ENCODE measurements around the gene TNNI3K. TPM values are rescaled to one million over a fixed set of nuclear protein-coding genes. Genes with fewer than 3 reads are reported as not detected.

Gene TNNI3K
- total and polyA plus RNA-seq, 9 of the 15 experiments (the other 6 are each of a cell fraction or from before 2014, with no cell fraction given) = 0.21 to 0.53 (median 0.32) TPM; not detected in 5

DNA sequence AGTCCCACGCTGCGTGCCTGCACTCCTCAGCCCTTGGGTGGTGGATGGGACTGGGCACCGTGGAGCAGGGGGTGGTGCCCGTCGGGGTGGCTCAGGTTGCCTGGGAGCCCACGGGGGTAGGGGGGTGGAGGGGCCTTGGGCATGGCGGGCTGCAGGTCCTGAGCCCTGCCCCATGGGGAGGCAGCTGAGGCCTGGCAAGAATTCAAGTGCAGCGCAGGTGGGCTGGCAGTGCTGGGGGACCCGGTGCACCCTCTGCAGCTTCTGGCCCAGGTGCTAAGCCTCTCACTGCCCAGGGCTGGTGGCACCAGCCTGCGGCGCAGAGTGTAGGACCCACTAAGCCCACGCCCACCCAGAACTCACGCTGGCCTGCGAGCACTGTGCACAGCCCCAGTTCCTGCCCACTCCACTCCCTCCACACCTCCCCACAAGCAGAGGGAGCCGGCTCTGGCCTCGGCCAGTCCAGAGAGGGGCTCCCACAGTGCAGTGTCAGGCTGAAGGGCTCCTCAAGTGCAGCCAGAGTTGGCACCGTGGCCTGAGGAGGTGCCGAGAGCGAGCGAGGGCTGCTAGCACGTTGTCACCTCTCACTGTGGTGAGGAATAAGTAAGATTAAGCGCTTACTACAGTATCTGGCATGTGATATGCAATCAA, 12.8 kb downstream of the TNNI3K start:
- no TSS peak for BruUV-seq (replicated peaks)
- Histone ChIP-seq H3K36me3 (ENCODE audit: control insufficient read depth, insufficient read depth, low read length) (no peaks in the 10 kb centered on the region), H3K4me3 (no peak overlapping the region), H3K9me3 (replicated peaks; ENCODE audit: control insufficient read depth, insufficient read depth, low read depth, low read length) (no peaks in the 10 kb centered on the region), H3K79me2 (ENCODE audit: control insufficient read depth, insufficient read depth, low read length) (no peaks in the 10 kb centered on the region), H4K20me1 (replicated peaks; ENCODE audit: control insufficient read depth, insufficient read depth, low read length) (no peaks in the 10 kb centered on the region), H3K4me1 (replicated peaks in 1 of 2; ENCODE audit: control insufficient read depth in 2 of 2, insufficient read depth in 2 of 2, low read length in 2 of 2) (no peaks in the 10 kb centered on the region), H3K9ac (ENCODE audit: insufficient read depth in 1 of 2, low read depth in 2 of 2, low read length in 2 of 2) (no peak overlapping the region), H3K4me2 (ENCODE audit: insufficient read depth, low read length) (no peak overlapping the region), H2AFZ (ENCODE audit: low read depth, low read length) (no peak overlapping the region), H3K9me1 (ENCODE audit: control insufficient read depth, insufficient read depth, low read length) (no peaks in the 10 kb centered on the region), H3K27me3 (ENCODE audit: control insufficient read depth in 2 of 2, insufficient read depth in 2 of 2, low read length in 2 of 2) (no peaks in the 10 kb centered on the region), H3K27ac (ENCODE audit: extremely low read depth, low read depth, low read length) (no peak overlapping the region)
- no peak for DNase-seq (ENCODE audit: extremely low read depth in 1 of 4, low spot score in 3 of 4)
- ChIA-PET CTCF (ENCODE audit: low intra/inter-chr PET ratio) (no interaction called here), POLR2A (no interaction called here)
- no peak for FAIRE-seq
- in situ Hi-C loops (cut with MboI) = no loop called here
- intact Hi-C loops (cut with micrococcal nuclease) = no loop called here
- no peak for ATAC-seq
- 1% methylated on average over 9 of the region's 22 CpGs for WGBS (ENCODE audit: insufficient coverage, low coverage, missing lambda C conversion rate)
- TF ChIP-seq SOX6 (IDR thresholded peaks at IDR 0.05) = no peak
- no peak for TF ChIP-seq KLF16 (IDR thresholded peaks at IDR 0.05)
- TF ChIP-seq ZNF146 (CRISPR knock-in tag; IDR thresholded peaks at IDR 0.05; ENCODE audit: unreplicated experiment) = no peak
- TF ChIP-seq, protein P1, sequence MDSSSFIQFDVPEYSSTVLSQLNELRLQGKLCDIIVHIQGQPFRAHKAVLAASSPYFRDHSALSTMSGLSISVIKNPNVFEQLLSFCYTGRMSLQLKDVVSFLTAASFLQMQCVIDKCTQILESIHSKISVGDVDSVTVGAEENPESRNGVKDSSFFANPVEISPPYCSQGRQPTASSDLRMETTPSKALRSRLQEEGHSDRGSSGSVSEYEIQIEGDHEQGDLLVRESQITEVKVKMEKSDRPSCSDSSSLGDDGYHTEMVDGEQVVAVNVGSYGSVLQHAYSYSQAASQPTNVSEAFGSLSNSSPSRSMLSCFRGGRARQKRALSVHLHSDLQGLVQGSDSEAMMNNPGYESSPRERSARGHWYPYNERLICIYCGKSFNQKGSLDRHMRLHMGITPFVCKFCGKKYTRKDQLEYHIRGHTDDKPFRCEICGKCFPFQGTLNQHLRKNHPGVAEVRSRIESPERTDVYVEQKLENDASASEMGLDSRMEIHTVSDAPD (CRISPR knock-in tag; IDR thresholded peaks at IDR 0.05) = no peak
- TF ChIP-seq, protein P2, sequence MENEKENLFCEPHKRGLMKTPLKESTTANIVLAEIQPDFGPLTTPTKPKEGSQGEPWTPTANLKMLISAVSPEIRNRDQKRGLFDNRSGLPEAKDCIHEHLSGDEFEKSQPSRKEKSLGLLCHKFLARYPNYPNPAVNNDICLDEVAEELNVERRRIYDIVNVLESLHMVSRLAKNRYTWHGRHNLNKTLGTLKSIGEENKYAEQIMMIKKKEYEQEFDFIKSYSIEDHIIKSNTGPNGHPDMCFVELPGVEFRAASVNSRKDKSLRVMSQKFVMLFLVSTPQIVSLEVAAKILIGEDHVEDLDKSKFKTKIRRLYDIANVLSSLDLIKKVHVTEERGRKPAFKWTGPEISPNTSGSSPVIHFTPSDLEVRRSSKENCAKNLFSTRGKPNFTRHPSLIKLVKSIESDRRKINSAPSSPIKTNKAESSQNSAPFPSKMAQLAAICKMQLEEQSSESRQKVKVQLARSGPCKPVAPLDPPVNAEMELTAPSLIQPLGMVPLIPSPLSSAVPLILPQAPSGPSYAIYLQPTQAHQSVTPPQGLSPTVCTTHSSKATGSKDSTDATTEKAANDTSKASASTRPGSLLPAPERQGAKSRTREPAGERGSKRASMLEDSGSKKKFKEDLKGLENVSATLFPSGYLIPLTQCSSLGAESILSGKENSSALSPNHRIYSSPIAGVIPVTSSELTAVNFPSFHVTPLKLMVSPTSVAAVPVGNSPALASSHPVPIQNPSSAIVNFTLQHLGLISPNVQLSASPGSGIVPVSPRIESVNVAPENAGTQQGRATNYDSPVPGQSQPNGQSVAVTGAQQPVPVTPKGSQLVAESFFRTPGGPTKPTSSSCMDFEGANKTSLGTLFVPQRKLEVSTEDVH (IDR thresholded peaks at IDR 0.05; ENCODE audit: low read depth, partially characterized antibody) = no peak
- no peak for TF ChIP-seq HNRNPL (IDR thresholded peaks at IDR 0.05; ENCODE audit: low read depth, low read length)
- TF ChIP-seq SAFB2 (IDR thresholded peaks at IDR 0.05; ENCODE audit: borderline replicate concordance, low read depth, low read length, severe bottlenecking) = no peak
- no peak for TF ChIP-seq KDM2B (CRISPR knock-in tag; IDR thresholded peaks at IDR 0.05)
- TF ChIP-seq TAF7 (tag; IDR thresholded peaks at IDR 0.05) = no peak
- TF ChIP-seq U2AF1 (optimal IDR thresholded peaks at IDR 0.05; ENCODE audit: low read depth, low read length) = no peak
- no peak for TF ChIP-seq SREBF2 (CRISPR knock-in tag; IDR thresholded peaks at IDR 0.05)
- TF ChIP-seq, protein P3, sequence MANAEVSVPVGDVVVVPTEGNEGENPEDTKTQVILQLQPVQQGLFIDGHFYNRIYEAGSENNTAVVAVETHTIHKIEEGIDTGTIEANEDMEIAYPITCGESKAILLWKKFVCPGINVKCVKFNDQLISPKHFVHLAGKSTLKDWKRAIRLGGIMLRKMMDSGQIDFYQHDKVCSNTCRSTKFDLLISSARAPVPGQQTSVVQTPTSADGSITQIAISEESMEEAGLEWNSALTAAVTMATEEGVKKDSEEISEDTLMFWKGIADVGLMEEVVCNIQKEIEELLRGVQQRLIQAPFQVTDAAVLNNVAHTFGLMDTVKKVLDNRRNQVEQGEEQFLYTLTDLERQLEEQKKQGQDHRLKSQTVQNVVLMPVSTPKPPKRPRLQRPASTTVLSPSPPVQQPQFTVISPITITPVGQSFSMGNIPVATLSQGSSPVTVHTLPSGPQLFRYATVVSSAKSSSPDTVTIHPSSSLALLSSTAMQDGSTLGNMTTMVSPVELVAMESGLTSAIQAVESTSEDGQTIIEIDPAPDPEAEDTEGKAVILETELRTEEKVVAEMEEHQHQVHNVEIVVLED (CRISPR knock-in tag; IDR thresholded peaks at IDR 0.05) = no peak
- no peak for TF ChIP-seq ZNF583 (CRISPR knock-in tag; IDR thresholded peaks at IDR 0.05)
- no peak for TF ChIP-seq ZNF347 (CRISPR knock-in tag; IDR thresholded peaks at IDR 0.05; ENCODE audit: low read depth)

Measured in K562 (cell line).